ENCODE results near the gene CCL14. TPM values are rescaled to one million over a fixed set of nuclear protein-coding genes. Genes with fewer than 3 reads are reported as not detected.

The CCL14 gene
- total and polyA plus RNA-seq, 2 of the 13 experiments (the other 11 are each of a cell fraction or from before 2014, with no cell fraction given): 1.1 to 1.7 TPM

DNA sequence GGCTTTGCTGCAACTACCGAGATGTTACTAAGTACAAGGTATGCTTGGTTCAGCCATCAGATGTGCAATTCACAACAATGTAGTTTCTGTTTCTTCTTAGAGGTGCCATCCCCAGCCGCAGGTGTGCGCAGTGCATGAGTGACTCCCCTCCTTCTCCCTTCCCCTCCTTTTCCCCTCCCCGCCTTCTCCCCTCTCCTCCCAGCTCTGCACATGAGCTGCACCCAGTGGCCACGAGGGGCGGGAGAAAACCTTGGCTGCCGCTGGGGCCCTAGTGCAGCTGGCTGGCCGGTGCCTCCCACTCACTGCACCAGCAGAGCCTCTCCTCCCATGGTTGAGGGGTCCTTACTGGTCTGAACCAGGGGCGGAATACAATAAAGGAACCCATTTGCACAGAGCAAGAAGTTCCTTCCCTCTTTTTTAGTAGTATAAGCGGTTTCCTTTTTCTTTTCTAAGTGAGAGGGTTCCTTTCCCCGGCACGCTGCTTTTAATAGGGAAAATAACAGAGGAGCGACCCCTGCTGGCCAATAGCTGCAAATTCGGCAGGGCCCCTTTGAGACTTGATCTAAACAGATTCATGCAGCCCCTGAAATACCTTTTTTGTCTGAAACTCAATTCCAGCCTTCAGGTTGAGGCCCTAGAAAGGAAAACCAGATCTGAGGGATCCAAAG, 22.6 kb upstream of the CCL14 start (continued):
- TF ChIP-seq, protein P1, sequence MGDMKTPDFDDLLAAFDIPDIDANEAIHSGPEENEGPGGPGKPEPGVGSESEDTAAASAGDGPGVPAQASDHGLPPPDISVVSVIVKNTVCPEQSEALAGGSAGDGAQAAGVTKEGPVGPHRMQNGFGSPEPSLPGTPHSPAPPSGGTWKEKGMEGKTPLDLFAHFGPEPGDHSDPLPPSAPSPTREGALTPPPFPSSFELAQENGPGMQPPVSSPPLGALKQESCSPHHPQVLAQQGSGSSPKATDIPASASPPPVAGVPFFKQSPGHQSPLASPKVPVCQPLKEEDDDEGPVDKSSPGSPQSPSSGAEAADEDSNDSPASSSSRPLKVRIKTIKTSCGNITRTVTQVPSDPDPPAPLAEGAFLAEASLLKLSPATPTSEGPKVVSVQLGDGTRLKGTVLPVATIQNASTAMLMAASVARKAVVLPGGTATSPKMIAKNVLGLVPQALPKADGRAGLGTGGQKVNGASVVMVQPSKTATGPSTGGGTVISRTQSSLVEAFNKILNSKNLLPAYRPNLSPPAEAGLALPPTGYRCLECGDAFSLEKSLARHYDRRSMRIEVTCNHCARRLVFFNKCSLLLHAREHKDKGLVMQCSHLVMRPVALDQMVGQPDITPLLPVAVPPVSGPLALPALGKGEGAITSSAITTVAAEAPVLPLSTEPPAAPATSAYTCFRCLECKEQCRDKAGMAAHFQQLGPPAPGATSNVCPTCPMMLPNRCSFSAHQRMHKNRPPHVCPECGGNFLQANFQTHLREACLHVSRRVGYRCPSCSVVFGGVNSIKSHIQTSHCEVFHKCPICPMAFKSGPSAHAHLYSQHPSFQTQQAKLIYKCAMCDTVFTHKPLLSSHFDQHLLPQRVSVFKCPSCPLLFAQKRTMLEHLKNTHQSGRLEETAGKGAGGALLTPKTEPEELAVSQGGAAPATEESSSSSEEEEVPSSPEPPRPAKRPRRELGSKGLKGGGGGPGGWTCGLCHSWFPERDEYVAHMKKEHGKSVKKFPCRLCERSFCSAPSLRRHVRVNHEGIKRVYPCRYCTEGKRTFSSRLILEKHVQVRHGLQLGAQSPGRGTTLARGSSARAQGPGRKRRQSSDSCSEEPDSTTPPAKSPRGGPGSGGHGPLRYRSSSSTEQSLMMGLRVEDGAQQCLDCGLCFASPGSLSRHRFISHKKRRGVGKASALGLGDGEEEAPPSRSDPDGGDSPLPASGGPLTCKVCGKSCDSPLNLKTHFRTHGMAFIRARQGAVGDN (CRISPR knock-in tag; IDR thresholded peaks at IDR 0.05): peak; percentile 84
- TF ChIP-seq U2AF1 (optimal IDR thresholded peaks at IDR 0.05; ENCODE audit: low read depth, low read length): no peak
- TF ChIP-seq, protein P2, sequence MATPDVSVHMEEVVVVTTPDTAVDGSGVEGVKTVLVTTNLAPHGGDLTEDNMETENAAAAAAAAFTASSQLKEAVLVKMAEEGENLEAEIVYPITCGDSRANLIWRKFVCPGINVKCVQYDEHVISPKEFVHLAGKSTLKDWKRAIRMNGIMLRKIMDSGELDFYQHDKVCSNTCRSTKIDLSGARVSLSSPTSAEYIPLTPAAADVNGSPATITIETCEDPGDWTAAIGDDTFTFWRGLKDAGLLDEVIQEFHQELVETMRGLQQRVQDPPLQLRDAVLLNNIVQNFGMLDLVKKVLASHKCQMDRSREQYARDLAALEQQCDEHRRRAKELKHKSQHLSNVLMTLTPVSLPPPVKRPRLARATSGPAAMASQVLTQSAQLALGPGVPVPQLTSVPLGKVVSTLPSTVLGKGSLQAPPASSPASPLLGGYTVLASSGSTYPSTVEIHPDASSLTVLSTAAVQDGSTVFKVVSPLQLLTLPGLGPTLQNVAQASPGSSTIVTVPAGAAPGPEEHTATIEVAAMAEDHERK (CRISPR knock-in tag; IDR thresholded peaks at IDR 0.05; ENCODE audit: low read depth): no peak
- TF ChIP-seq SOX13 (IDR thresholded peaks at IDR 0.05): no peak
- 0 out of 4 replicates have a peak, but pooled peaks of 1 of the 2 experiments have one; percentile 6 for TF ChIP-seq SOX13 (CRISPR knock-in tag; conservative IDR thresholded peaks at IDR 0.05 in 1 of 2, IDR thresholded peaks at IDR 0.05 in 1 of 2)
- TF ChIP-seq, protein P3, sequence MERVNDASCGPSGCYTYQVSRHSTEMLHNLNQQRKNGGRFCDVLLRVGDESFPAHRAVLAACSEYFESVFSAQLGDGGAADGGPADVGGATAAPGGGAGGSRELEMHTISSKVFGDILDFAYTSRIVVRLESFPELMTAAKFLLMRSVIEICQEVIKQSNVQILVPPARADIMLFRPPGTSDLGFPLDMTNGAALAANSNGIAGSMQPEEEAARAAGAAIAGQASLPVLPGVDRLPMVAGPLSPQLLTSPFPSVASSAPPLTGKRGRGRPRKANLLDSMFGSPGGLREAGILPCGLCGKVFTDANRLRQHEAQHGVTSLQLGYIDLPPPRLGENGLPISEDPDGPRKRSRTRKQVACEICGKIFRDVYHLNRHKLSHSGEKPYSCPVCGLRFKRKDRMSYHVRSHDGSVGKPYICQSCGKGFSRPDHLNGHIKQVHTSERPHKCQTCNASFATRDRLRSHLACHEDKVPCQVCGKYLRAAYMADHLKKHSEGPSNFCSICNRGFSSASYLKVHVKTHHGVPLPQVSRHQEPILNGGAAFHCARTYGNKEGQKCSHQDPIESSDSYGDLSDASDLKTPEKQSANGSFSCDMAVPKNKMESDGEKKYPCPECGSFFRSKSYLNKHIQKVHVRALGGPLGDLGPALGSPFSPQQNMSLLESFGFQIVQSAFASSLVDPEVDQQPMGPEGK (CRISPR knock-in tag; IDR thresholded peaks at IDR 0.05): 0 out of 2 replicates have a peak, but pooled peaks have one; percentile 21
- 0 out of 2 replicates have a peak, but pooled peaks have one; percentile 15 for TF ChIP-seq THAP11 (CRISPR knock-in tag; IDR thresholded peaks at IDR 0.05)
- TF ChIP-seq STAG1 (CRISPR knock-in tag; IDR thresholded peaks at IDR 0.05): peak; percentile 74
- no peak for TF ChIP-seq ZNF292 (CRISPR knock-in tag; IDR thresholded peaks at IDR 0.05; ENCODE audit: borderline replicate concordance, low read depth)
- peak; percentile 71 for TF ChIP-seq CTCF (CRISPR knock-in tag; IDR thresholded peaks at IDR 0.05)
- TF ChIP-seq ZC3H4 (CRISPR knock-in tag; IDR thresholded peaks at IDR 0.05; ENCODE audit: borderline replicate concordance): no peak
- no peak; the same call in 1 of the 2 replicates for TF ChIP-seq ARID4A (CRISPR knock-in tag; IDR thresholded peaks at IDR 0.05; ENCODE audit: borderline replicate concordance)
- TF ChIP-seq JDP2 (CRISPR knock-in tag; IDR thresholded peaks at IDR 0.05; ENCODE audit: borderline replicate concordance): no peak
